ENCODE measurements around the gene TEDC2. TPM values are rescaled to one million over a fixed set of nuclear protein-coding genes. Genes with fewer than 3 reads are reported as not detected.

Gene TEDC2
- total RNA-seq, 1 experiment from 2014 or later: 45.4 TPM

DNA sequence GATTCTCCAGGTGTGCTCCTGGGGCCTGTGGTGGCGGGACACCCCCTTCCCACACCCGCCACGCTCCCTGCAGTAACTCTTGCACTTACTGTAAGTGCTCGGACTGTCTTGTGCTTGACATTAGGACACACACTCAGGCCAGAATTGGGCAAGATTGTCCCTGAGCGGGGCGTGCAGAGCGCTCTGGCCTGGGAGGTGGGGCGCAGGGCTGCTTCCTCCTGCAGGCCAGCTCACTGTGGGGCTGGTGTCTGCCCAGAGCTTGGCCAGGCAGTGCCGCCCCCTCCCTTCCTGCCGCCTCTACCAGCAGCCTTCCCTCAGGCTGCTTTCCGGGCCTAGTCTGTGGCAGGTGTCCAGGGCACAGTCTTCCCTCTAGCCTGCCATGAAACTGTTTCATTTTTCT, 47.8 kb downstream of the TEDC2 start:
- Histone ChIP-seq H2BK15ac (ENCODE audit: low read depth, low read length) (no peak overlapping the region), H4K5ac (ENCODE audit: insufficient read length, low read depth, low read length) (no peak overlapping the region), H4K8ac (replicated peaks; ENCODE audit: insufficient read length, low read depth, low read length) (no peak overlapping the region), H3K79me1 (ENCODE audit: insufficient read depth, low read depth, low read length, poor library complexity, severe bottlenecking) (no peaks in the 10 kb centered on the region), H3K9ac (ENCODE audit: extremely low read depth, insufficient read length, low read length) (no peak overlapping the region), H3K23ac (ENCODE audit: insufficient read length, low read depth, low read length) (no peak overlapping the region), H2BK12ac (ENCODE audit: insufficient read length, low read depth, low read length) (no peak overlapping the region), H2BK20ac (ENCODE audit: low read depth, low read length, poor library complexity, severe bottlenecking) (no peak overlapping the region), H3K27ac (ENCODE audit: insufficient read length, low read depth, low read length) (no peak overlapping the region), H3K27me3 (ENCODE audit: insufficient read depth, low read length) (no peaks in the 10 kb centered on the region), H2BK120ac (ENCODE audit: low read depth, low read length, poor library complexity, severe bottlenecking) (no peak overlapping the region), H3T11ph (ENCODE audit: low read length) (no peak overlapping the region), H3K9me3 (ENCODE audit: control insufficient read depth, low read depth, low read length) (no peaks in the 10 kb centered on the region), H4K91ac (ENCODE audit: insufficient read length, low read depth, low read length) (no peak overlapping the region), H4K20me1 (ENCODE audit: control insufficient read depth, insufficient read depth, insufficient read length) (no peaks in the 10 kb centered on the region), H3K4me1 (ENCODE audit: insufficient read depth, low read length) (no peaks in the 10 kb centered on the region; the same call in 1 of the 2 replicates), H2AK5ac (ENCODE audit: insufficient read length, low read length) (no peak overlapping the region), H3K79me2 (ENCODE audit: insufficient read depth, low read length) (no peaks in the 10 kb centered on the region), H3K4ac (ENCODE audit: low read depth, low read length) (no peak overlapping the region), H3K23me2 (ENCODE audit: insufficient read length, low read depth, low read length, poor library complexity, severe bottlenecking) (no peaks in the 10 kb centered on the region), H3K56ac (ENCODE audit: insufficient read length, low read depth, low read length) (no peak overlapping the region), H3K18ac (ENCODE audit: insufficient read length, low read depth, low read length) (no peak overlapping the region), H2AFZ (ENCODE audit: low read length) (no peak overlapping the region), H2BK5ac (ENCODE audit: insufficient read length, low read length) (no peak overlapping the region), H3K14ac (ENCODE audit: insufficient read depth, low read length) (no peak overlapping the region), H3K4me2 (ENCODE audit: insufficient read depth, insufficient read length, low read length) (no peak overlapping the region)
- Mint-ChIP-seq H3K27me3 (ENCODE audit: low read depth) (peaks cover 5% of the 10 kb centered on the region), H3K27ac (peak overlapping the region in 1 of 3 experiments; percentile 18; a peak in 1 of 7 replicates), H3K36me3 (ENCODE audit: insufficient read depth in 1 of 3, low read depth in 3 of 3) (no peaks in the 10 kb centered on the region), H3K4me1 (peaks cover 17 to 29% of the 10 kb centered on the region in 2 experiments), H3K4me3 (no peak overlapping the region), H3K9me3 (no peaks in the 10 kb centered on the region; a peak in 1 of 5 replicates)
- TF ChIP-seq CTCF (conservative IDR thresholded peaks at IDR 0.05): no peak
- WGBS (ENCODE audit: extremely low coverage, insufficient read length, low lambda C conversion rate): no CpG with 5 or more reads among the region's 11 CpGs
- DNase-seq: no peak

Data from H9 (cell line).